Thyroid gland (tissue), 4 donors: ENCODE measurements around the gene ASAP2. TPM values are rescaled to one million over a fixed set of nuclear protein-coding genes. Genes with fewer than 3 reads are reported as not detected.

Experiments
- DNase-seq, 2 donors: peaks; one replicate each; pipeline ENCODE4 v3.0.0-alpha.2; 2019
- H3K27ac ChIP-seq, 3 donors: fragments of 200-600 bp; sonication (generic); 1 replicate in 2 of 3; 2 replicates in 1 of 3; pipeline ENCODE4 v1.5.1; 2016 to 2019; ENCODE audit warnings: mild to moderate bottlenecking in 1 of 3, moderate library complexity in 1 of 3
- H3K27me3 ChIP-seq: fragments of 200-600 bp; sonication (generic); one replicate; pipeline ENCODE4 v1.5.1; 2019
- H3K36me3 ChIP-seq, 2 donors: fragments of 200-600 bp; sonication (generic); one replicate each; pipeline ENCODE4 v1.5.1; 2016 to 2019
- H3K4me1 ChIP-seq, 2 donors: fragments of 200-600 bp; sonication (generic); one replicate each; pipeline ENCODE4 v1.5.1; 2017 to 2019
- H3K4me3 ChIP-seq, 3 donors: fragments of 200-600 bp; sonication (generic); replicated peaks in 1 of 3; 1 replicate in 2 of 3; 2 replicates in 1 of 3; pipeline ENCODE4 v1.5.1; 2016; ENCODE audit warnings: mild to moderate bottlenecking in 1 of 3
- H3K9me3 ChIP-seq: fragments of 200-600 bp; sonication (generic); one replicate; pipeline ENCODE4 v1.5.1; 2017
- CTCF ChIP-seq, 6 experiments: fragments of 200-600 bp in 3 of 6; fragments of 450-650 bp in 3 of 6; sonication (generic) in 3 of 6; IDR thresholded peaks; one replicate each; pipeline ENCODE4 v1.5.1; 2016 to 2019; ENCODE audit warnings: antibody characterized with exemption in 6 of 6, mild to moderate bottlenecking in 2 of 6, inconsistent platforms in 1 of 6, moderate library complexity in 1 of 6
- POLR2A ChIP-seq, 2 donors: fragments of 450-650 bp; IDR thresholded peaks; one replicate each; pipeline ENCODE4 v1.6.1; 2017; ENCODE audit warnings: antibody characterized with exemption in 2 of 2, mild to moderate bottlenecking in 2 of 2, moderate library complexity in 1 of 2
- WGBS, 2 donors: methylation state at CpG; one replicate each; pipeline ENCODE4 v1.1.5; 2017; 5-methylcytosine and 5-hydroxymethylcytosine counted together
- intact Hi-C: fragments of 100-400 bp; cut with DNase I; formaldehyde crosslinking; loops from one replicate; pipeline ENCODE4 v1.15.1; 2023
- total RNA-seq, 4 donors: library from RNA; depleted of rRNA; stranded (reverse); fragments of >200 nt; gene quantifications; one replicate each; pipeline ENCODE4 v1.2.3, GENCODE V29; 2016

ASAP2 gene
- total RNA-seq, 4 donors from 2014 or later = 40.3 to 55.3 (median 47.3) TPM

GRCh38 chr2:9329497-9329896 lies 122.9 kb downstream of the ASAP2 start:
- H3K4me1 ChIP-seq = peaks cover 50 to 62% of the 10 kb centered on the region in 2 donors
- H3K27ac ChIP-seq = peak overlapping the region; percentile 81 to 89 (median 86)
- no peaks in the 10 kb centered on the region for H3K9me3 ChIP-seq
- DNase-seq = peak in 1 of 2 donors; percentile 42
- no peaks in the 10 kb centered on the region for H3K36me3 ChIP-seq
- H3K4me3 ChIP-seq = no peak overlapping the region
- H3K27me3 ChIP-seq = no peaks in the 10 kb centered on the region
- WGBS, 2 donors = 71 to 75% methylated on average over 5 of the region's 5 CpGs
- TF ChIP-seq CTCF (IDR thresholded peaks at IDR 0.05) (no peak), POLR2A (IDR thresholded peaks at IDR 0.05) (no peak)
- intact Hi-C loops = no loop called here

DNA sequence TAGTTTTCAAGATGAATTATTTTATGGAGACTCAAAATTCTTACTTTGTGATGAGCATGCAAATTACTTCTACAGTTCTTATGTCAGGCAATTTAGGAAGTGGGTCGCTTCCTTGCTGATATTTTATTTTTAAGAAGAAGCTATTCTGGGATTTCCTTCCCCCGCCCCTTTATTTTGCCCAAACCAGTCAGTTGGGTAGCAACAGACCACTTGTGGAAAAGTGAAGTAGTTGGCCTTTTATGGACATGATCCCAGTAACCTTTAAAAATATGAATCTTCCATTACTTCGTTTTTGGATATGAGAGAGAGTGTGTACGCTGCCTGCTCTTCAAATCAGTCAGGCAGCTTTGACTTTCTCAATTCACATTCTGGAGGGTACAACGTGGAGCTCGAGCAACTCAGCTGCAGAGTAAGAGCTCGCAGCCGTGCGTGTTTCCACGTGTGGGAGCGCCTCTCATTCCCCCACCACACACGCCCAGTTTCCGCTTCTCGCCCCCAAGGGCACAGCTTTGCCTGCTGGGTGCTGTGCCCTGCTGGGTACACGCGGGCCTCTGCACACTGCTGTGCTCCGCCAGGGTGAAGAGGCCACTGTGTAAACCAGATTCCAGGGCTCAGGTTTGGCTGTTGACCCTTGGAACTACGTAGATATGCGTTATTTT lies 124.1 kb downstream of the ASAP2 start:
- H3K27ac ChIP-seq = peak overlapping the region; percentile 81 to 89 (median 86)
- H3K27me3 ChIP-seq = no peaks in the 10 kb centered on the region
- intact Hi-C loops = no loop called here
- DNase-seq = peak; percentile 89
- H3K4me3 ChIP-seq = no peak overlapping the region
- TF ChIP-seq CTCF (IDR thresholded peaks at IDR 0.05) = peak in 1 of 6 experiments; percentile 19
- TF ChIP-seq POLR2A (IDR thresholded peaks at IDR 0.05) = no peak
- no peaks in the 10 kb centered on the region for H3K9me3 ChIP-seq
- peaks cover 51 to 62% of the 10 kb centered on the region in 2 donors for H3K4me1 ChIP-seq
- no peaks in the 10 kb centered on the region for H3K36me3 ChIP-seq
- 23 to 25% methylated on average over 19 of the region's 19 CpGs for WGBS, 2 donors

DNA sequence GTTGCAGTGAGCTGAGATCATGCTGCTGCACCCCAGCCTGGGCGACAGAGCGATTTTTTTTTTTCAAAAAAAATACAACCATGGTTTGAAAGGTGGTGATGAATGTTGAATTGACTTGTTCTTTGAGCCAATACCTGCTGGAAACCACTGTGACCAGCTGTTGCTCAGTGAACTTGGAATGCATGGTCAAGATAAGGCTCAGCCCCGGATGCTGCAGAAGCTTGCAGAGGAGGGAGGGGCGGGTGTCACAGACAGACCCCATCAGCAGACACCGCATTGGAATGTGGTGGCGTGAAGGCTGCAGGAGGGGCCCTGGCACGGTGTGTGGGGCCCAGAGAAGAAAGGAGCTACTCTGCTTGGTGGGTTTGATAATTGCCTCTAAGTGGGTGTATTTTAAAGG lies 125.1 kb downstream of the ASAP2 start:
- DNase-seq = peak; percentile 50 to 57
- H3K4me3 ChIP-seq = no peak overlapping the region
- H3K9me3 ChIP-seq = no peaks in the 10 kb centered on the region
- TF ChIP-seq CTCF (IDR thresholded peaks at IDR 0.05) (no peak), POLR2A (IDR thresholded peaks at IDR 0.05) (no peak)
- intact Hi-C loops = no loop called here
- 40 to 53% methylated on average over 7 of the region's 7 CpGs for WGBS, 2 donors
- peak overlapping the region; percentile 81 to 89 (median 86) for H3K27ac ChIP-seq
- no peaks in the 10 kb centered on the region for H3K27me3 ChIP-seq
- no peaks in the 10 kb centered on the region for H3K36me3 ChIP-seq
- H3K4me1 ChIP-seq = peaks cover 56 to 67% of the 10 kb centered on the region in 2 donors

GRCh38 chr2:9332136-9332852 lies 125.7 kb downstream of the ASAP2 start:
- intact Hi-C loops = no loop called here
- H3K4me3 ChIP-seq = no peak overlapping the region
- H3K36me3 ChIP-seq = no peaks in the 10 kb centered on the region
- H3K9me3 ChIP-seq = no peaks in the 10 kb centered on the region
- peaks cover 58 to 67% of the 10 kb centered on the region in 2 donors for H3K4me1 ChIP-seq
- peak overlapping the region; percentile 81 to 89 (median 86) for H3K27ac ChIP-seq
- peak; percentile 91 to 94 for DNase-seq
- H3K27me3 ChIP-seq = no peaks in the 10 kb centered on the region
- TF ChIP-seq POLR2A (IDR thresholded peaks at IDR 0.05) (peak in 1 of 2 donors; percentile 29), CTCF (IDR thresholded peaks at IDR 0.05) (peak in 1 of 6 experiments; percentile 21)
- 28 to 50% methylated on average over 13 of the region's 13 CpGs for WGBS, 2 donors

- peaks cover 63 to 71% of the 10 kb centered on the region in 2 donors for H3K4me1 ChIP-seq
- no peaks in the 10 kb centered on the region for H3K27me3 ChIP-seq
- WGBS, 2 donors = 69 to 76% methylated on average over 6 of the region's 6 CpGs
- H3K4me3 ChIP-seq = no peak overlapping the region
- peak overlapping the region; percentile 75 to 89 (median 86) for H3K27ac ChIP-seq
- no peak for DNase-seq
- H3K36me3 ChIP-seq = no peaks in the 10 kb centered on the region
- intact Hi-C loops = no loop called here
- no peaks in the 10 kb centered on the region for H3K9me3 ChIP-seq
- TF ChIP-seq CTCF (IDR thresholded peaks at IDR 0.05) = no peak
- TF ChIP-seq POLR2A (IDR thresholded peaks at IDR 0.05) = no peak
These were observed 126.2 kb downstream of the ASAP2 start for GRCh38 chr2:9332853-9333245.
